ENCODE data around the gene DIDO1.

GRCh38 chr20:62920039-62920645 is 6.2 kb downstream of the DIDO1 start:
- TF ChIP-seq CTCF (conservative IDR thresholded peaks at IDR 0.05 in 1 of 2, IDR thresholded peaks at IDR 0.05 in 1 of 2; ENCODE audit: low read depth in 1 of 2, low read length in 2 of 2) (no peak), EZH2 (IDR thresholded peaks at IDR 0.05; ENCODE audit: low read length, missing control alignments) (no peak)
